HG03064 (cell line): ENCODE data around the gene SLC8A2.

Experiments used
- ATAC-seq: cut with Tn5 transposase; IDR thresholded peaks from one replicate; pipeline ENCODE4 v1.9.1; 2021; ENCODE audit warnings: low read depth; ENCODE audit not compliant: unreplicated experiment

Gene SLC8A2

DNA sequence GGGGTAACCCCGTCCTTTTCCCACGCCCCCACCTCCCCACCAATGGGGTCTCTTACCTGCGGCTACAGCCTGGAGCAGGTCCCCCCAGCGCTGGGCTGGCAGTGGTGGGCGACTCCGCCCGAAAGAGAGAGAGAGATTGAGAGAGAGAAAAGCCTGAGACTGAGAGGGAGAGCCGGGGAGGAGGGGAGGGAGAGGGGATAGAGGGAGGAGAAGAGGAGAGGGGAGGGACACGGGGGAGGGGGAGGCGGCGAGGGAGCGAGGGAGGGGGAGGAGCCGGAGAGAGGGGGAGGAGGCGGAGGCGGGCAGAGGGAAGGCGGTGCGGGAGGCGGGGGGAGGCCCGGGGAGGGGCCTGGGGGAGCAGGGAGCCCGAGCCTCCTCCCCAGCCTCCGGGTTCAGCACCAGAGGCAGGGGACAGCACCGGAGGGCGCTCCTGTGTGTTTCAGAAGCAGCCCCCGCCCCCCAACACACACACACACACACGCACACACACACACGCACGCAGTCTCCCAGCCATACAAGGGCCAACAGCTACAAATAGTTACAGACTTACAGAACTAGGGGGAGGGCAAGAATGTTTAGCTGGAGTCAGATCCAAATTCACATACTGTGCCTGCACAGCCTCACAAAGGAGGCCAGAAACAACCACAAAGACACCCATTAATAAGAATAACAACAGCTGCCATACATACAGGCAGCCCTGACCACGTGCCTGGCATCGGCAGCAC lies at the start of gene SLC8A2:
TSS of gene SLC8A2 (minus strand) at position 161 of the 725 bp plus-strand sequence. CDS start 5,490 bp downstream, outside the sequence.
- no peak for ATAC-seq

DNA sequence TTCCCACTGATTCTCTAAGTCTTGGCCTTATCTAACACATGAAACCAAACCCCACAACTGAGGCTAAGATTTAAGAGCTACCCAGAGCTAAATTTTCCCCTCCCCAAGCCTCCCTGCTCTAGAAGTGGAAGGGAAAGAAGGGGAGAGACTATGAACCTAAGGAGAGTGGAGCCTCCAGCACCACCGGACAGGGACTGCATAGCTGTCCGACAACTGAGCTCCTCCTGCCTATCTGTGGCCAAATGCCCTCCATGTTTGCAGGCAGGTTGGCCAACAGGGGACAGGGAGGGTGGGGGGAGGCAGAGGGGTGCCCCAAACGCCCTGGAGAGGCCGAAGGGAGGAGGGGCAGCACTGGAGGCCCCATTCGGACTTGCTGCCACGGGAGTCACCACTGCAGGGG lies 49.1 kb upstream of the SLC8A2 start:
- no peak for ATAC-seq

DNA sequence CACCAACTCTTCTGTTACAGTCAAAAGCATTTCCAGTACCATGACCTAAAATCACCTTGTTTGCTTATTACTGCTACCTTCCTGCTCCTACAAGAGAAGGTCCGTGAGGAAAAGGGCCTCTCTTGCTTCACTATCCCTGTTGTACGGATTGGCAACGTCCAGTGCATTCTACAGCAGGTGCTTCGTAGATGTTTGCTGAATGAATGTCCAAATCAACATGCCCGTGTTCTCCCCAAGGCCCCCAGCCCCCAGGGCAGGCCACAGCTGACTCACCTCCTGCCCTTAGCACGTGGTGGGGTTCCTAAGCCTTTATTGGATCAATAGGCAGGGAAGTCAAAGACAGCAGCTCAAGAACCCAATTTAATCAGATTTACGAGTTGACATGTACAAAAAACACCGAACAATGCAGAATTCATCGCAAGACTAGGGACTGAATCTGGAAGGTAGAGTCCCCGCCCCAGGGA lies 48.7 kb upstream of the SLC8A2 start:
- ATAC-seq: no peak

GRCh38 chr19:47518854-47519253 lies 47.2 kb upstream of the SLC8A2 start:
- ATAC-seq: no peak

DNA sequence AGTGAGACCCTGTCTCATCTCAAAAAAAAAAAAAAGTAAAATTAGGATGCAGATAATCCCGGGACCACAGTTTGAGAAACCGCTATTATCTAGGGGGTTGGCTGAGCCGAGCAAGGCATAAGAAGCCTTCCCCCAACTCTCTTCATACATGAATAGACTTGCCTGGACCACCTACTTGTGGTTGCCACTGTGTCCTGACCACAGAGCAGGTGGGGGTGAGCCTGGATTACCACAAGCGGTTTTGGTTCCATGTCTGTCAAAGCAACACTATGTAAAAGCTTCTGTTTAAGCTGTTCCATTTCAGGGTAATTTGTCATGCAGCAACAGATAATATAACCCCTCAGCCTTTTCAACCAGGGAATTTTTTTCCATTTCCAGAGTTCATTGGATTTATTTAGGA lies 46.4 kb upstream of the SLC8A2 start:
- ATAC-seq: no peak

DNA sequence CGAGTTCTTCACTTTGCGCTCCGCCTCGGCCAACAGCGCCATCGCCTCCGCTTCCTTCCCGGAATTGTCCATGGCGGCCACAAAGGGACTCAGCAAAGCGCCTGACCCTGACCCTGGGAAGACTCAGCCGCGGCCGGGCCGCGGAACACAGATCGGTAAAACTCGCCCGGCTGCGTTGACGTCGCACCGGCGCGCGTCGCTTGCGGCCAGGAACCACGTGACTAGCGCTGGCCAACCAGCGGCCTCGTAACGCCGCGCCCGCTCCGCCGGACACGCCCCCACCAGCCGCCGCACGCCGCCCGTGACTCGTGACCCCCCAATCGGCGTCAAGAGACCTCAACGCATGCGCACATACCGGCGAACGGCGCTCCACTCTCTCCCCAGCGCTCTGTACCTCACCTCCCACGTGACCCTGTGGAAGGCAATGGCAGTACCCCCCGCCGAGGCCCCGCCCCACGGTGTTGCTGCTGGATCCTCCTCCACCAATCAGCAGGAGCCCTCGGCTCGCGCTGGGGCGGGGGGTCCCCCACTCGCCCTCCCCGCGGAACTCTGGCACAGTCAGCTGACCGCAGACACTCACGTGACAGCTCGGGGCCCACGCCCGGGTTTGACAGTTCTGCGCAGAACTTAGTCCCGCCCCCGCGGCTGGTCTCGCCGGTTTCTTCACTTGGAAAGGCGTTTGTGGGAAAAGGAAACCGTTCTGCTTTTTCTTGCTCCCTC lies 43.3 kb upstream of the SLC8A2 start, which contains the start of gene NAPA:
TSS of gene NAPA (minus strand) at position 195 of the 720 bp plus-strand sequence. CDS start at position 72, 123 bp downstream.
- peak; percentile 70 for ATAC-seq

DNA sequence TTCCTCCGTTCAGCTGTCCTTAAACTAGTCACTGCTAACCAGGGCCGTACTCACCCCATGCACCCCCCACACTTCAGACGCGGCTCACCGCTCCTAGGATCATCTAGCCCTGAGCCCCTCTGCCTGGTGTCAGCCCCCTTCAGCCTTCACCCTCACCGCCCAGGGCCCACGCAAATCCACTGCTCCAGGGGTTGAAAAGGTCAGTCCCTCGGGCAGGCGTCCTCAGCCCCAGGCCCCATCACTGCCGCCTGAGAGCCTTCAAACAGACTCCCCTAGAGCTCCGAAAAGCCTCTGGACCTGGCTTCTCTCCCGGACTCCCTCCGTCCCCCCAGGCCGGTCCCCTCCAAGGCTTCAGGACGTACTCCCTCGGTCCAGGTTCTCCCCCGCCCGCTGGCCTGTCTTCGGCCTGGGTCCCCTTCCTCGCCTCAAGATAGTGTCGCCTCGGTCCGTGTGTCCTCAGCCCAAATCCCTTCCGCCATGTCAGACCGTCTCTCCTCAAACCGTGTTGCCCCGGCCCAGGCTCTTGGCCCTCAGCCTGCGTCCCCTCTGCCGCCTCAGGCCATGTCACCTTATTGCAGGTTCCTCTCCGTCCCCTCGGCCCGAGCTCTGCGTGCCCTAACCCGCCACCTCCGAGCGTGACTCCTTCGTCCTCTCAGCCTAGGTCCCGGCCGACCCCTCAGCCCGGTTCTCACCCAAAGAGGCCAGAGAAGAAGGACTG lies 42.6 kb upstream of the SLC8A2 start:
- no peak for ATAC-seq

- no peak for ATAC-seq
These were observed 41.2 kb upstream of the SLC8A2 start for GRCh38 chr19:47512948-47513319.

GRCh38 chr19:47512183-47512947 lies 40.7 kb upstream of the SLC8A2 start:
- no peak for ATAC-seq

GRCh38 chr19:47511681-47512080 lies 40.0 kb upstream of the SLC8A2 start:
- no peak for ATAC-seq

DNA sequence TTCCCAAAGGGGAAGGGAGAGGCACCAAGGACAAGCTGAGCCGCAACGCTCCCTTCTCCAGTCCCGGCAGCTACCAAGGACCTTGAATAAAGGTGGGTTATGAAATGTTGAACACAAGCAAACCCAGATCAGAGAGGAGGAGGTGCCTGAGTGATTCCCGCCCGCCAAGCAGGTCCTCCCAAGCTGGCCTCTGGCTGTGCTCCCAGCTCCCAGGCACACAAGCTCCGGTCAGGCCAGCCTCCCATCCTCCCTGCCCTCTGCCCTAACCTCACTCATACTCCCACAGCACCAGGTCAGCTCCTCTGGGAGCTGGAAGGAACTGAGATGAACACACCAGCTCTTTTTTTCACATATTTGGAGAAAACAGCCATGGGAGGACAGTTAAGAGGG lies 39.4 kb upstream of the SLC8A2 start:
- no peak for ATAC-seq

DNA sequence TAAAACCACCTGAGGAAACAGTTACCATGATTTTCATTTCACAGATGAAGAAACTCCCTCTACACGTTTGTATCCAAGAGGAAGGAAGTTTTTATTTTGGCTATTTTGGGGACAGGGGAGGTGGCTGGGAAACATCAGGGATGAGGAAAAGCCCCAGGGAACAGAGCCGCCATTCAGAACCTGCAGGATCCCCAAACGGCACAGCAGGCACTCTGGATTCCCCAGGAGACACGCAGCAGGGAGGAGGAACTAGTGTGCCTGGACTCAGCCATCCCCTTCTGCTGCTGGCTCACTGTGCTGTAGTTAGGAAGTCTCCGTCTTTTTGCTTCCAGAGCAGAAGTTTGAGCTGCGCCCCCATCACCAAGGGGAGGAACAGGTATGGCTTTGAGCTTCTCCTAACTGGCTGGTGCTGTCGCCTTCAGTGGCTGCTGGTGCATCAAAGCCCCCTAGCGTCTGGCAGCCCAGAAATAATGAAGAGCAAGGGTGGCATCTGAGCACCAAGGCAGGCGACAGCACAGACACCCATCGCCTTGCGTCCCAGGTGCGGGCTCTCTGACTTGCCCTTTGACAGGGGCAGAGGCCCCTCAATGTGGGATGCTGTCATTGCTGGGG lies 38.9 kb upstream of the SLC8A2 start:
- no peak for ATAC-seq

- no peak for ATAC-seq
These were observed 38.3 kb upstream of the SLC8A2 start for GRCh38 chr19:47509973-47510372.

DNA sequence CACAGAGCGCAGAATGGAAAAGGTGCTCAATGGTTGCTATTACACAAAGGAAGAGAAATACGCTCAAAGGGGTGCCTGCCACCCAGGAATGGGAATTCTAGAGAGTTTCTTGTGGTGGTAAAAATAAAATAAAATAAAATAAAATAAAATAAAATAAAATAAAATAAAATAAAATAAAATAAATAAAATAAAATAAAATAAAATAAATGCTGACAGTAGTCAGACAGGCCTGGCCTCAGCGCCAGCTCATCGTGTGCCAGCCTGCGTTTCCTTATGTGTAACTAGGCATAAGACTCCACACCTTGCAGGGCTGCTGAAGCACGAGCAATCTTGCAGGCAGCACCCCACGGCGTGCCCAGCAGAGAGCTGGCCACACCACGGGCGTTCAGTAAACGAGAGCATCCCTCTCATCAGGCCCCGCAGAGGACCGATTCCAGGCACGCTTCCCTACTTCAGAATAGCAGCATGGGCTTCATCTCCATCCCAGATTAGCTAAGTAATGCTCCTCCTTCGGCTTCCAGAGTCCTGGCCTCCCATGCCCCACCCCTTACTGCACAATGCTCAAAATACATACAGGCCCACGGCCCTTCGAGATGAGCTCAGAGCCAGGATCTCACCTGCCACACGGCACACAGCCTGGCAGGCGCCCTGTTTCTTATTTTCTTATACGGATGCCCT lies 37.6 kb upstream of the SLC8A2 start:
- no peak for ATAC-seq

- ATAC-seq: no peak
These were observed 37.0 kb upstream of the SLC8A2 start for GRCh38 chr19:47508721-47509120.

DNA sequence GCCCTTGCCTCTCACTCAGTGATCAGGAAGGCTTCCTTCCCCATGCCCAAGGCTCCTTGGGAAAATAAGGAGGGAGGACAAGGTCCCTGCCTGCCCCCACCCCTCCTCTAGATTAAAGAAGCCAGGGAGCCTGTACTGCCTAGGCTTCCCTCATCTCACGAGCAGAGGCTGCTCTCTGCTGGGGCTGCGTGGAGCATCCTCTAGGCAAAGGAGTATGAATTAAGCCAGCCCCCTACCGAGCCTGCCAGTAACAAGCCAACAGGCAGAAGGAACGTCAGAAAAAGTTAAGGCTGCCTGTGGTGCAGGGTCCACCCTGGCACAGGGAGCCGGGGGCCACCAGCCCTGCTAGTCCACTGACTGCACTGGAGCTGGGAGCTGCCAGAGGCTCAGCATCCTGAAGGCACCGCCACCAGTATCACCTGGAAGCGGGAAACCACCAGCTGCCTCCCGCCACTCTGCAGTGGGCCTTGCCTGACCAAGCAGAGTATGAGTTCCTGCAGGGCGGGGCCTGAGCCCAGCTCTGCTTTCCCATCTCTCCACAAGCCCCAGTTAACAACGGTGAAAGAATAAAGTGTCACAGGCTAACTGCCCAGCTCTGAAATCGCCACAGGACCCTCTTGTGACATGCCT lies 36.3 kb upstream of the SLC8A2 start:
- no peak for ATAC-seq

DNA sequence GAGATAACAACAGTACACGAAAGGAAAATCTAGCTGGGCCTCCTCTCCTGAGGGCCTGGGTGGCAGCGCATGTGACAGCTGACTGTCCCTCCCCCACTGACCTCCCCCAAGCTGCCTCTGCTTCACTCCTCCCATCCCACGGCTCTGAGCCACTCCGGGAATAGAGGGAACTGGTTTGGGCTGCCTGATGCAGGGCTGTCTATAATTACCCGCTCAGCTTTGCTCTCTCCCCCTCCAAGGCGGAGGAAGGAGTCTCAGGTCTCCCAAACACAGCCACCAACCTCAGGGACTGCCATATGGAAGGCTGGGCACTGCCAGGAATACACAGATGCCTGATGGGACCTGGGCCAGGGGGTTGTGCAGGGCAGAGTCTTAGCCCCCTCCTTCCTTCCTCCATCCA lies 35.3 kb upstream of the SLC8A2 start:
- no peak for ATAC-seq

GRCh38 chr19:47506459-47506858 lies 34.8 kb upstream of the SLC8A2 start:
- ATAC-seq: no peak

GRCh38 chr19:47505506-47505905 lies 33.8 kb upstream of the SLC8A2 start:
- no peak for ATAC-seq
